T-helper 9 cell (primary cell): ENCODE data around the gene ADK.
"Not testable (repeated sequence)": the region's sequence is repeated elsewhere in the genome, so short reads cannot be mapped to it uniquely, and the experiment has no call there.

ENCODE experiments used
- DNase-seq: peaks from one replicate; pipeline ENCODE4 v3.0.0-alpha.2; 2020

The ADK gene

GRCh38 chr10:74146980-74147379 lies 4.0 kb upstream of the ADK start:
- not testable (repeated sequence) for DNase-seq

GRCh38 chr10:74150204-74150989 lies 624 bp upstream of the ADK start, which contains the start of gene AP3M1:
TSS of gene AP3M1 (minus strand) at chr10:74150828. CDS start at chr10:74138379, 12,449 bp downstream.
- peak; percentile 76 for DNase-seq

GRCh38 chr10:74151879-74152722 lies 1.1 kb downstream of the ADK start:
- DNase-seq, result no peak

- no peak for DNase-seq
Observed at GRCh38 chr10:74153123-74153522, 2.1 kb downstream of the ADK start.

- no peak for DNase-seq
Observed at GRCh38 chr10:74153676-74154075, 2.7 kb downstream of the ADK start.

- no peak for DNase-seq
Observed at GRCh38 chr10:74156919-74157289, 5.9 kb downstream of the ADK start.

- no peak for DNase-seq
Observed at GRCh38 chr10:74160013-74160412, 9.0 kb downstream of the ADK start.

- DNase-seq, result no peak
Observed at GRCh38 chr10:74163319-74164068, 12.5 kb downstream of the ADK start.

GRCh38 chr10:74164716-74165529 lies 13.9 kb downstream of the ADK start:
- DNase-seq, result no peak

- DNase-seq, result no peak
Observed at GRCh38 chr10:74165530-74165901, 14.5 kb downstream of the ADK start.

GRCh38 chr10:74167443-74167842 lies 16.4 kb downstream of the ADK start:
- no peak for DNase-seq

- no peak for DNase-seq
Observed at GRCh38 chr10:74171625-74172024, 20.6 kb downstream of the ADK start.

- DNase-seq, result no peak
Observed at GRCh38 chr10:74174521-74174920, 23.5 kb downstream of the ADK start.

- DNase-seq, result no peak
Observed at GRCh38 chr10:74175510-74176379, 24.7 kb downstream of the ADK start.

- DNase-seq, result peak; percentile 93
Observed at GRCh38 chr10:74176380-74177139, 25.5 kb downstream of the ADK start.

- peak; percentile 25 for DNase-seq
Observed at GRCh38 chr10:74177140-74177677, 26.2 kb downstream of the ADK start.

GRCh38 chr10:74178042-74178791 lies 27.2 kb downstream of the ADK start:
- no peak for DNase-seq

- DNase-seq, result no peak
Observed at GRCh38 chr10:74179111-74179710, 28.2 kb downstream of the ADK start.

GRCh38 chr10:74186678-74187077 lies 35.7 kb downstream of the ADK start:
- DNase-seq, result no peak
